HCT116 (cell line): ENCODE results near the gene EIF2B4. TPM values are rescaled to one million over a fixed set of nuclear protein-coding genes. Genes with fewer than 3 reads are reported as not detected.

Experiments used
- ATAC-seq: fragments of 200-7000 bp; cut with Tn5 transposase; 2 replicates; pipeline ENCODE4 v1.9.1; 2020; ENCODE audit warnings: mild to moderate bottlenecking, moderate library complexity
- BruUV-seq: library from RNA; stranded (reverse); fragments of 400-500 nt; replicated peaks from 2 replicates; lab custom pipeline; 2021; lab: Mats Ljungman, UMichigan
- CTCF ChIA-PET: fragments of 300-600 bp; sonication (Branson Sonifier 250); formaldehyde crosslinking; loops from one replicate; lab custom pipeline; 2021; ENCODE audit warnings: antibody characterized with exemption; lab: Charles Lee
- POLR2A ChIA-PET: fragments of 300-600, 350-600 bp; sonication (Branson Sonifier 250); formaldehyde crosslinking; loops from one replicate; lab custom pipeline; 2021; ENCODE audit warnings: antibody characterized with exemption; lab: Charles Lee
- RAD21 ChIA-PET, 2 experiments: fragments of 300-600 bp; sonication (Branson Sonifier 250); formaldehyde crosslinking; loops; one replicate each; lab custom pipeline; 2023; ENCODE audit warnings: low total read pairs in 2 of 2; ENCODE audit not compliant: uncharacterized antibody in 2 of 2, unreplicated experiment in 2 of 2, low non-redundant PET in 1 of 2; lab: Charles Lee
- DNase-seq: peaks from one replicate; pipeline ENCODE4 v3.0.0-alpha.2; 2010; ENCODE audit warnings: low read depth, low spot score
- H2AFZ ChIP-seq: fragments of 200-600 bp; shearing (Covaris generic), sonication (generic); 2 replicates; pipeline ENCODE4 v1.6.1; 2017; ENCODE audit warnings: low read depth, mixed run types, mixed read lengths, antibody characterized with exemption, low read length; ENCODE audit not compliant: poor library complexity, severe bottlenecking
- H3K27ac ChIP-seq: 2 replicates; pipeline ENCODE4 v1.5.1; 2012; ENCODE audit warnings: low read depth, low read length
- H3K27me3 ChIP-seq: fragments of 200-600 bp; sonication (generic); 2 replicates; pipeline ENCODE4 v1.6.1; 2016; ENCODE audit warnings: mixed run types, low read length, mixed read lengths; ENCODE audit not compliant: insufficient read depth
- H3K36me3 ChIP-seq, 2 experiments: fragments of 200-500 bp in 1 of 2; fragments of 200-600 bp in 1 of 2; sonication (Bioruptor generic) in 1 of 2; sonication (generic) in 1 of 2; 2 replicates each; pipeline versions ENCODE4 v1.5.1 to v1.6.1; 2014 to 2016; ENCODE audit warnings: low read length in 2 of 2, inconsistent platforms in 1 of 2, mixed read lengths in 1 of 2, mixed run types in 1 of 2; ENCODE audit not compliant: insufficient read depth in 2 of 2, control insufficient read depth in 1 of 2
- H3K4me1 ChIP-seq, 2 experiments: fragments of 200-600 bp in 1 of 2; sonication (generic) in 1 of 2; 2 replicates each; pipeline versions ENCODE4 v1.5.1 to v1.6.1; 2012 to 2017; ENCODE audit warnings: low read length in 2 of 2, inconsistent platforms in 1 of 2, mild to moderate bottlenecking in 1 of 2, mixed read lengths in 1 of 2, mixed run types in 1 of 2, moderate library complexity in 1 of 2; ENCODE audit not compliant: insufficient read depth in 2 of 2, control insufficient read depth in 1 of 2
- H3K4me2 ChIP-seq: fragments of 200-600 bp; sonication (generic); 2 replicates; pipeline ENCODE4 v1.6.1; 2017; ENCODE audit warnings: mixed run types, low read length, mixed read lengths
- H3K4me3 ChIP-seq, 2 experiments: fragments of 200-600 bp in 1 of 2; sonication (generic) in 1 of 2; replicated peaks in 1 of 2; 2 replicates each; pipeline ENCODE4 v1.5.1; 2011 to 2016; ENCODE audit warnings: low read length in 2 of 2, control low read depth in 1 of 2, low read depth in 1 of 2, mild to moderate bottlenecking in 1 of 2, mixed read lengths in 1 of 2, mixed run types in 1 of 2
- H3K79me2 ChIP-seq: fragments of 200-600 bp; sonication (generic); 2 replicates; pipeline ENCODE4 v1.6.1; 2017; ENCODE audit warnings: mild to moderate bottlenecking, mixed run types, low read length, moderate library complexity, mixed read lengths; ENCODE audit not compliant: insufficient read depth
- H3K9ac ChIP-seq: fragments of 200-600 bp; sonication (generic); 2 replicates; pipeline ENCODE4 v1.6.1; 2016; ENCODE audit warnings: low read length, mixed read lengths
- H3K9me2 ChIP-seq: fragments of 200-600 bp; sonication (generic), shearing (Covaris generic); 2 replicates; pipeline ENCODE4 v1.6.1; 2017; ENCODE audit warnings: mixed run types, mild to moderate bottlenecking, moderate library complexity; ENCODE audit not compliant: insufficient read depth
- H3K9me3 ChIP-seq, 2 experiments: fragments of 200-500 bp in 1 of 2; fragments of 200-600 bp in 1 of 2; sonication (Bioruptor generic) in 1 of 2; sonication (generic) in 1 of 2; 2 replicates each; pipeline ENCODE4 v1.6.1; 2014 to 2017; ENCODE audit warnings: low read length in 2 of 2, mixed read lengths in 2 of 2, inconsistent platforms in 1 of 2, low read depth in 1 of 2, mild to moderate bottlenecking in 1 of 2, mixed run types in 1 of 2, moderate library complexity in 1 of 2; ENCODE audit not compliant: control insufficient read depth in 1 of 2, insufficient read depth in 1 of 2
- H4K20me1 ChIP-seq: fragments of 200-600 bp; sonication (generic), shearing (Covaris generic); 2 replicates; pipeline ENCODE4 v1.6.1; 2017; ENCODE audit warnings: mixed run types, mild to moderate bottlenecking, moderate library complexity; ENCODE audit not compliant: insufficient read depth
- CBX3 ChIP-seq: IDR thresholded peaks from 2 replicates; pipeline ENCODE4 v1.6.1; 2012; ENCODE audit warnings: low read depth
- ELF1 ChIP-seq: IDR thresholded peaks from 2 replicates; pipeline ENCODE4 v1.6.1; 2012; ENCODE audit warnings: low read depth, borderline replicate concordance
- FOSL1 ChIP-seq: IDR thresholded peaks from 2 replicates; pipeline ENCODE4 v1.6.1; 2012; ENCODE audit warnings: low read depth
- intact Hi-C: fragments of 100-400 bp; cut with micrococcal nuclease; formaldehyde crosslinking; loops from 2 replicates; pipeline ENCODE4 v1.10.0; 2022
- total RNA-seq: library from RNA; stranded (reverse); gene quantifications from one replicate; pipeline ENCODE4 v1.2.1, GENCODE V29; 2021; ENCODE audit not compliant: unreplicated experiment
- TF ChIP-seq, protein P1 (sequence below), 3 experiments: fragments of 200-600 bp in 1 of 3; sonication (generic) in 1 of 3; IDR thresholded peaks in 2 of 3; conservative IDR thresholded peaks in 1 of 3; 2 replicates each; pipeline ENCODE4 v1.5.1; 2012 to 2017; ENCODE audit warnings: low read depth in 2 of 3, low read length in 2 of 3, antibody characterized with exemption in 1 of 3, borderline replicate concordance in 1 of 3, control low read depth in 1 of 3, mild to moderate bottlenecking in 1 of 3, mixed read lengths in 1 of 3, mixed run types in 1 of 3, moderate library complexity in 1 of 3; ENCODE audit not compliant: insufficient read depth in 1 of 3
- TF ChIP-seq, protein P2 (sequence below): IDR thresholded peaks from 2 replicates; pipeline ENCODE4 v1.6.1; 2012

EIF2B4 gene
- total RNA-seq, 1 experiment from 2014 or later = 43.8 TPM

DNA sequence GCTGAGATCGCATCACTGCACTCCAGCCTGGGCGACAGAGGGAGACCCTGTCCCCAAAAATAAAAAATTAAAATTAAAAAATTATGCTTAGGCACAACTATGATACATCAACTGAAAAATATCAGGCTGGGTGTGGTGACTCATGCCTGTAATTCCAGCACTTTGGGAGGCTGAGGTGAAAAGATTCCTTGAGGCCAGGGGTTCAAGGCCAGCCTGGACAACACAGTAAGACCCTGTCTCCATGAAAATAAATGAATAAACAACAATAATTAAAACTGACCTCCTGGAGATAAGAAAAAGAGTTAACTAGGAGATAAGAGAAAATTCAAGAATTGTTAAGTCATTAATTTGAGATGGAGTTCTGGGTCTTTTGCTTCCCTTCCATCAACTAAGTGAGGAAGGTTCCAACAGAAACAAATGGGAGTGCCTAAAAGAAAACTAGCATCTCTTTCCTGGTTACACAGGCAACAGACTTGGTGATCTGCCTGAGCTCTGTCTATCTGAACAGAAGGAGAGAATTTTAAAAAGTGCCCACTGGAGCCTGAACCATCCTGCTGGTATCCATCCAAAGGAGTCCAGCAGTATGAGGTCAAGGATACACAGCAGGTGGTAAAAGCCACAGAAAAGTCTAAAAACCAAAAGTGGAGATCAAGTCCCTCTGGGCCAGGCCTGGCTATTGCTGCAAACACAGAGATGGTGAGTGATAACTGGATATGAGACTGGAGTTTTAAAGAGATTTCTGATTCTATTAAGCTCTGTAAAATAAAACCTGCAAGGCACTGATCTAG is 30.4 kb upstream of the EIF2B4 start:
- intact Hi-C loops = no loop called here
- no peak for ATAC-seq
- H3K9me3 ChIP-seq = no peaks in the 10 kb centered on the region

More for the DNA sequence above, 30.4 kb upstream of the EIF2B4 start:
- H3K27me3 ChIP-seq = no peaks in the 10 kb centered on the region
- no peak for DNase-seq
- TF ChIP-seq CBX3 = no peak
- TF ChIP-seq ELF1 = no peak
- TF ChIP-seq, protein P1, sequence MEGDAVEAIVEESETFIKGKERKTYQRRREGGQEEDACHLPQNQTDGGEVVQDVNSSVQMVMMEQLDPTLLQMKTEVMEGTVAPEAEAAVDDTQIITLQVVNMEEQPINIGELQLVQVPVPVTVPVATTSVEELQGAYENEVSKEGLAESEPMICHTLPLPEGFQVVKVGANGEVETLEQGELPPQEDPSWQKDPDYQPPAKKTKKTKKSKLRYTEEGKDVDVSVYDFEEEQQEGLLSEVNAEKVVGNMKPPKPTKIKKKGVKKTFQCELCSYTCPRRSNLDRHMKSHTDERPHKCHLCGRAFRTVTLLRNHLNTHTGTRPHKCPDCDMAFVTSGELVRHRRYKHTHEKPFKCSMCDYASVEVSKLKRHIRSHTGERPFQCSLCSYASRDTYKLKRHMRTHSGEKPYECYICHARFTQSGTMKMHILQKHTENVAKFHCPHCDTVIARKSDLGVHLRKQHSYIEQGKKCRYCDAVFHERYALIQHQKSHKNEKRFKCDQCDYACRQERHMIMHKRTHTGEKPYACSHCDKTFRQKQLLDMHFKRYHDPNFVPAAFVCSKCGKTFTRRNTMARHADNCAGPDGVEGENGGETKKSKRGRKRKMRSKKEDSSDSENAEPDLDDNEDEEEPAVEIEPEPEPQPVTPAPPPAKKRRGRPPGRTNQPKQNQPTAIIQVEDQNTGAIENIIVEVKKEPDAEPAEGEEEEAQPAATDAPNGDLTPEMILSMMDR (IDR thresholded peaks at IDR 0.05 in 2 of 3, conservative IDR thresholded peaks at IDR 0.05 in 1 of 3; ENCODE audit: borderline replicate concordance in 1 of 3, insufficient read depth in 1 of 3, low read depth in 2 of 3, low read length in 2 of 3) = no peak
- TF ChIP-seq FOSL1 = no peak
- TF ChIP-seq, protein P2, sequence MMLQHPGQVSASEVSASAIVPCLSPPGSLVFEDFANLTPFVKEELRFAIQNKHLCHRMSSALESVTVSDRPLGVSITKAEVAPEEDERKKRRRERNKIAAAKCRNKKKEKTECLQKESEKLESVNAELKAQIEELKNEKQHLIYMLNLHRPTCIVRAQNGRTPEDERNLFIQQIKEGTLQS = no peak
- H3K27ac ChIP-seq = no peak overlapping the region
- BruUV-seq = no TSS peak
- no peak overlapping the region for H3K9ac ChIP-seq
- no peak overlapping the region for H3K4me2 ChIP-seq
- ChIA-PET CTCF (no interaction called here), POLR2A (no interaction called here), RAD21 (no interaction called here)
- H2AFZ ChIP-seq = no peak overlapping the region
- H3K9me2 ChIP-seq = no peaks in the 10 kb centered on the region
- no peak overlapping the region for H3K4me3 ChIP-seq
- H3K36me3 ChIP-seq = peaks cover 5% of the 10 kb centered on the region in 2 experiments
- peaks cover 6 to 11% of the 10 kb centered on the region in 2 experiments for H3K4me1 ChIP-seq
- peaks cover 36% of the 10 kb centered on the region; the same call in 1 of the 2 replicates for H4K20me1 ChIP-seq
- H3K79me2 ChIP-seq = peaks cover 100% of the 10 kb centered on the region
